ENCODE results near the gene MMP14. TPM values are rescaled to one million over a fixed set of nuclear protein-coding genes. Genes with fewer than 3 reads are reported as not detected.

Gene MMP14
- total RNA-seq, 2 experiments from 2014 or later, result 1.9 to 3.1 TPM

GRCh38 chr14:22813145-22813544, 23.2 kb upstream of the MMP14 start:
- Mint-ChIP-seq H3K36me3 (ENCODE audit: low read depth) (no peaks in the 10 kb centered on the region), H3K9me3 (no peaks in the 10 kb centered on the region), H3K27me3 (no peaks in the 10 kb centered on the region), H3K4me3 (no peak overlapping the region), H3K27ac (no peak overlapping the region), H3K4me1 (ENCODE audit: low read depth) (peaks cover 5% of the 10 kb centered on the region)
- DNase-seq (no peak), ATAC-seq (no peak)
- TF ChIP-seq CTCF (IDR thresholded peaks at IDR 0.05), result no peak
- ChIA-PET CTCF (interaction anchor here (1.1 to 1.5 kb wide), 4 partner anchors 40 to 243 kb away, joined by 3 to 6 read pairs (median 4); no protein-coding TSS in a partner anchor), POLR2A (interaction anchor here (0.9 kb wide), 1 partner anchor 8 kb away, joined by 3 read pairs; no protein-coding TSS in a partner anchor)
- intact Hi-C loops (cut with micrococcal nuclease), result no loop called here

- peaks cover 2% of the 10 kb centered on the region for H3K27me3 Mint-ChIP-seq
- no peak overlapping the region for H3K4me3 Mint-ChIP-seq
- no peak for ATAC-seq
- no peak for TF ChIP-seq CTCF (IDR thresholded peaks at IDR 0.05)
- H3K9me3 Mint-ChIP-seq, result no peaks in the 10 kb centered on the region
- peaks cover 9% of the 10 kb centered on the region for H3K4me1 Mint-ChIP-seq (ENCODE audit: low read depth)
- H3K36me3 Mint-ChIP-seq (ENCODE audit: low read depth), result no peaks in the 10 kb centered on the region
- CTCF ChIA-PET, result interaction anchor here (0.9 kb wide), 1 partner anchor 8 kb away, joined by 4 read pairs; no protein-coding TSS in a partner anchor
- no peak overlapping the region for H3K27ac Mint-ChIP-seq
- intact Hi-C loops (cut with micrococcal nuclease), result no loop called here
- POLR2A ChIA-PET, result interaction anchor here (1.1 kb wide), 1 partner anchor 225 kb away, joined by 3 read pairs; no protein-coding TSS in a partner anchor
- no peak for DNase-seq
Measured at GRCh38 chr14:22814373-22814772, 22.0 kb upstream of the MMP14 start.

GRCh38 chr14:22814941-22815713, 21.3 kb upstream of the MMP14 start, which contains the start of gene SLC7A7:
Gene SLC7A7 (minus strand): TSS chr14:22815435. CDS start chr14:22813398, 2,037 bp downstream.
- DNase-seq (no peak), ATAC-seq (no peak)
- Mint-ChIP-seq H3K27ac (no peak within 1 kb of the TSS), H3K4me1 (ENCODE audit: low read depth) (peaks cover 12% of the 10 kb centered on the region), H3K4me3 (no peak within 1 kb of the TSS), H3K27me3 (peaks cover 2% of the 10 kb centered on the region), H3K9me3 (no peaks in the 10 kb centered on the region), H3K36me3 (ENCODE audit: low read depth) (no peaks in the 10 kb centered on the region)
- ChIA-PET CTCF (interaction anchor here (0.6 to 1.1 kb wide), 3 partner anchors 8 to 245 kb away, joined by 3 to 4 read pairs (median 3); no protein-coding TSS in a partner anchor), POLR2A (interaction anchor here (1.1 kb wide), 1 partner anchor 225 kb away, joined by 3 read pairs; no protein-coding TSS in a partner anchor)
- intact Hi-C loops (cut with micrococcal nuclease), result no loop called here
- TF ChIP-seq CTCF (IDR thresholded peaks at IDR 0.05), result no peak

- Mint-ChIP-seq H3K36me3 (ENCODE audit: low read depth) (no peaks in the 10 kb centered on the region), H3K4me3 (no peak overlapping the region), H3K27me3 (peaks cover 10% of the 10 kb centered on the region), H3K27ac (peak overlapping the region; percentile 46), H3K9me3 (no peaks in the 10 kb centered on the region), H3K4me1 (ENCODE audit: low read depth) (peaks cover 22% of the 10 kb centered on the region)
- TF ChIP-seq CTCF (IDR thresholded peaks at IDR 0.05), result no peak
- POLR2A ChIA-PET, result no interaction called here
- ATAC-seq (peak; percentile 34), DNase-seq (no peak)
- intact Hi-C loops (cut with micrococcal nuclease), result no loop called here
- CTCF ChIA-PET, result interaction anchor here (0.7 to 22.4 kb wide), 9 partner anchors 11 to 249 kb away, joined by 3 to 469 read pairs (median 3); partner anchors contain the start of genes LRP10 and OXA1L
Measured at GRCh38 chr14:22819151-22819988, 17.0 kb upstream of the MMP14 start.
